ENCODE measurements around the gene NCKAP5L. TPM values are rescaled to one million over a fixed set of nuclear protein-coding genes. Genes with fewer than 3 reads are reported as not detected.

The NCKAP5L gene, protein sequence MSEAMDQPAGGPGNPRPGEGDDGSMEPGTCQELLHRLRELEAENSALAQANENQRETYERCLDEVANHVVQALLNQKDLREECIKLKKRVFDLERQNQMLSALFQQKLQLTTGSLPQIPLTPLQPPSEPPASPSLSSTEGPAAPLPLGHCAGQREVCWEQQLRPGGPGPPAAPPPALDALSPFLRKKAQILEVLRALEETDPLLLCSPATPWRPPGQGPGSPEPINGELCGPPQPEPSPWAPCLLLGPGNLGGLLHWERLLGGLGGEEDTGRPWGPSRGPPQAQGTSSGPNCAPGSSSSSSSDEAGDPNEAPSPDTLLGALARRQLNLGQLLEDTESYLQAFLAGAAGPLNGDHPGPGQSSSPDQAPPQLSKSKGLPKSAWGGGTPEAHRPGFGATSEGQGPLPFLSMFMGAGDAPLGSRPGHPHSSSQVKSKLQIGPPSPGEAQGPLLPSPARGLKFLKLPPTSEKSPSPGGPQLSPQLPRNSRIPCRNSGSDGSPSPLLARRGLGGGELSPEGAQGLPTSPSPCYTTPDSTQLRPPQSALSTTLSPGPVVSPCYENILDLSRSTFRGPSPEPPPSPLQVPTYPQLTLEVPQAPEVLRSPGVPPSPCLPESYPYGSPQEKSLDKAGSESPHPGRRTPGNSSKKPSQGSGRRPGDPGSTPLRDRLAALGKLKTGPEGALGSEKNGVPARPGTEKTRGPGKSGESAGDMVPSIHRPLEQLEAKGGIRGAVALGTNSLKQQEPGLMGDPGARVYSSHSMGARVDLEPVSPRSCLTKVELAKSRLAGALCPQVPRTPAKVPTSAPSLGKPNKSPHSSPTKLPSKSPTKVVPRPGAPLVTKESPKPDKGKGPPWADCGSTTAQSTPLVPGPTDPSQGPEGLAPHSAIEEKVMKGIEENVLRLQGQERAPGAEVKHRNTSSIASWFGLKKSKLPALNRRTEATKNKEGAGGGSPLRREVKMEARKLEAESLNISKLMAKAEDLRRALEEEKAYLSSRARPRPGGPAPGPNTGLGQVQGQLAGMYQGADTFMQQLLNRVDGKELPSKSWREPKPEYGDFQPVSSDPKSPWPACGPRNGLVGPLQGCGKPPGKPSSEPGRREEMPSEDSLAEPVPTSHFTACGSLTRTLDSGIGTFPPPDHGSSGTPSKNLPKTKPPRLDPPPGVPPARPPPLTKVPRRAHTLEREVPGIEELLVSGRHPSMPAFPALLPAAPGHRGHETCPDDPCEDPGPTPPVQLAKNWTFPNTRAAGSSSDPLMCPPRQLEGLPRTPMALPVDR (N-terminal part only)
- 10 to 100 TPM; 23.0 to 25.8 TPM for total RNA-seq

GRCh38 chr12:49828133-49829091 is at the start of gene NCKAP5L:
Gene NCKAP5L (minus strand): TSS chr12:49828413. CDS start chr12:49804044, 24,369 bp downstream.

DNA sequence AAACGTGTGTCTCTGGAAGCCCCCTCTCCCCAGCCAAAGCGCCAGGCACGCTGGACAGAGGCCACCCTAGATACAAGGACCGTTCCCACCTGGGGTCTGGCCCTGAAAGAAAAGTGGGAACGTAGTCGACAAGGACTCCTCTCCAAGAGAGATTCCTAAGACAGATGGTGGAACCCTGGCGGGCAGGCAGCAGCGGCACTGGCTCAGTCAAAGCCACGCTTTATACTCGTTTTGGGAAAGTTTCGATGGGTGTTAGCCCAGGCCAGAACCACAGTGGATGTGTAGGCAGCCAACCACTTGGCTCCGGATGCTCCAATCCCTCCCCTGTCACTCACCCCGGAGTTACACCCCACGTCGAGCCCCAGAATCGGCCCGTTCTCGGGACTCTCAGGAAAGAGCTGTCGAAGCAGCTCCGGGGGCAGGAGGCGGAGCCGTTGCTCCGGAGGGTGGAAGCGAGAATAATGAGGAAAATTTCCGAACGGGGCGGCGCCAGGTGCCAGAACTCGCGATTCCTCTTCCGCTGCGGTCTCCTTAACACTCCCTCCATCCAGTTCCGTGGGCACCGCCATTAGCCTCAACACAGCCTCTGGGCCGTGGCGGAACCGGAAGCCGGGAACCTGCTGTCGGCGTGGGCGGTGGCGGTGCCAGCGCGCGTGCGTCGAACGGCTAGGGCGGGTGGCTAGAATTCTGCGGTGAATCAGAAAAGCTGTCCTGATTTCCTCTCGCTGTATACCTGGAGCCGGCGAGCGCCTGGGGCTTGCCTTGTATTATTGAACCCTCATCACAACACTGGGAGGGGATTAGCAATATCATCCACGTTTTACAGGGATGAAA is 14.5 kb upstream of the NCKAP5L start, which contains the start of gene BCDIN3D:
TSS of gene BCDIN3D (minus strand) at position 588 of the 834 bp plus-strand sequence. CDS start at position 569, 19 bp downstream.

Small RNA genes lying within 50 kb of the gene (small RNA-seq; reads per million reads assigned to genes)
- gene LSM6P2 = 0 reads per million in 2 donors

Other genes starting within 250 kb of the NCKAP5L start
- 1 to 10 TPM in 1 of 2 donors, under 1 TPM in 1; 1.00 to 1.7 TPM for gene FAM186B, start 222.8 kb downstream of the NCKAP5L start, total RNA-seq
- gene PRPF40B, start 204.9 kb downstream of the NCKAP5L start, total RNA-seq = 10 to 100 TPM in 1 of 2 donors, 1 to 10 TPM in 1; 10.0 to 10.7 TPM
- gene FMNL3, start 121.0 kb downstream of the NCKAP5L start, total RNA-seq = 10 to 100 TPM; 27.6 to 28.2 TPM
- gene TMBIM6, start 86.9 kb downstream of the NCKAP5L start, total RNA-seq = 100 to 1,000 TPM; 293 to 348 TPM
- 1 to 10 TPM; 3.4 to 4.0 TPM for gene BCDIN3D, start 14.7 kb upstream of the NCKAP5L start, total RNA-seq
- gene FAIM2, start 75.5 kb upstream of the NCKAP5L start, total RNA-seq = under 1 TPM in 1 of 2 donors, not detected in 1; under 0.01 TPM
- gene AQP2, start 122.3 kb upstream of the NCKAP5L start, total RNA-seq = not detected
- not detected for gene AQP5, start 133.5 kb upstream of the NCKAP5L start, total RNA-seq
- gene AQP6, start 144.5 kb upstream of the NCKAP5L start, total RNA-seq = not detected
- 100 to 1,000 TPM in 1 of 2 donors, 10 to 100 TPM in 1; 63.3 to 110 TPM for gene RACGAP1, start 197.1 kb upstream of the NCKAP5L start, total RNA-seq
- gene ASIC1, start 229.2 kb upstream of the NCKAP5L start, total RNA-seq = under 1 TPM; 0.34 to 0.67 TPM

Data from melanocyte of skin (primary cell).